H9 (cell line): ENCODE results near the gene PLD1. TPM values are rescaled to one million over a fixed set of nuclear protein-coding genes. Genes with fewer than 3 reads are reported as not detected.
"Not testable (repeated sequence)": the region's sequence is repeated elsewhere in the genome, so short reads cannot be mapped to it uniquely, and the experiment has no call there.

ENCODE experiments used
- DNase-seq: peaks from one replicate; pipeline ENCODE4 v3.0.0-alpha.2; 2017
- H2AFZ ChIP-seq: one replicate; pipeline ENCODE4 v1.6.1; 2013; ENCODE audit warnings: mild to moderate bottlenecking, low read length, control low read depth, moderate library complexity
- H2AK5ac ChIP-seq: 2 replicates; pipeline ENCODE4 v1.6.1; 2013; ENCODE audit warnings: low read length, control low read depth, mixed read lengths; ENCODE audit not compliant: insufficient read length
- H2BK120ac ChIP-seq: one replicate; pipeline ENCODE4 v1.6.1; 2013; ENCODE audit warnings: low read depth, mild to moderate bottlenecking, low read length, control low read depth, inconsistent platforms; ENCODE audit not compliant: poor library complexity, severe bottlenecking
- H2BK12ac ChIP-seq: 2 replicates; pipeline ENCODE4 v1.6.1; 2013; ENCODE audit warnings: low read length, control low read depth, mixed read lengths, low read depth; ENCODE audit not compliant: insufficient read length
- H2BK15ac ChIP-seq: 2 replicates; pipeline ENCODE4 v1.6.1; 2013; ENCODE audit warnings: low read depth, low read length, control low read depth
- H2BK20ac ChIP-seq: one replicate; pipeline ENCODE4 v1.6.1; 2013; ENCODE audit warnings: low read depth, mild to moderate bottlenecking, low read length, control low read depth, inconsistent platforms; ENCODE audit not compliant: poor library complexity, severe bottlenecking
- H2BK5ac ChIP-seq: 2 replicates; pipeline ENCODE4 v1.6.1; 2013; ENCODE audit warnings: low read length, control low read depth, mixed read lengths; ENCODE audit not compliant: insufficient read length
- H3K14ac ChIP-seq: 2 replicates; pipeline ENCODE4 v1.6.1; 2013; ENCODE audit warnings: low read length, control low read depth; ENCODE audit not compliant: insufficient read depth
- H3K18ac ChIP-seq: 2 replicates; pipeline ENCODE4 v1.6.1; 2013; ENCODE audit warnings: low read depth, mild to moderate bottlenecking, mixed read lengths, low read length, control low read depth; ENCODE audit not compliant: insufficient read length
- H3K23ac ChIP-seq: 2 replicates; pipeline ENCODE4 v1.6.1; 2013; ENCODE audit warnings: low read length, control low read depth, mixed read lengths, low read depth; ENCODE audit not compliant: insufficient read length
- H3K23me2 ChIP-seq: 2 replicates; pipeline ENCODE4 v1.6.1; 2013; ENCODE audit warnings: low read depth, mild to moderate bottlenecking, mixed read lengths, low read length, control low read depth; ENCODE audit not compliant: insufficient read length, poor library complexity, severe bottlenecking
- H3K27ac ChIP-seq: 2 replicates; pipeline ENCODE4 v1.5.1; 2013; ENCODE audit warnings: low read length, control low read depth, mixed read lengths, low read depth; ENCODE audit not compliant: insufficient read length
- H3K27me3 ChIP-seq: 2 replicates; pipeline ENCODE4 v1.6.1; 2013; ENCODE audit warnings: low read length, control low read depth, inconsistent platforms; ENCODE audit not compliant: insufficient read depth
- H3K4ac ChIP-seq: 2 replicates; pipeline ENCODE4 v1.6.1; 2013; ENCODE audit warnings: low read depth, mild to moderate bottlenecking, control low read depth, inconsistent platforms, low read length, moderate library complexity
- H3K4me1 ChIP-seq: 2 replicates; pipeline ENCODE4 v1.6.1; 2013; ENCODE audit warnings: low read length, control low read depth, inconsistent platforms; ENCODE audit not compliant: insufficient read depth
- H3K4me2 ChIP-seq: 2 replicates; pipeline ENCODE4 v1.6.1; 2013; ENCODE audit warnings: low read length, control low read depth, mixed read lengths; ENCODE audit not compliant: insufficient read length, insufficient read depth
- H3K56ac ChIP-seq: 2 replicates; pipeline ENCODE4 v1.6.1; 2013; ENCODE audit warnings: low read depth, mild to moderate bottlenecking, mixed read lengths, low read length, control low read depth; ENCODE audit not compliant: insufficient read length
- H3K79me1 ChIP-seq: 2 replicates; pipeline ENCODE4 v1.6.1; 2013; ENCODE audit warnings: low read depth, mild to moderate bottlenecking, moderate library complexity, low read length, control low read depth, inconsistent platforms; ENCODE audit not compliant: insufficient read depth, poor library complexity, severe bottlenecking
- H3K79me2 ChIP-seq: 2 replicates; pipeline ENCODE4 v1.6.1; 2013; ENCODE audit warnings: low read length, control low read depth, inconsistent platforms; ENCODE audit not compliant: insufficient read depth
- H3K9ac ChIP-seq: 2 replicates; pipeline ENCODE4 v1.6.1; 2013; ENCODE audit warnings: low read length, control low read depth, mixed read lengths; ENCODE audit not compliant: insufficient read length; ENCODE audit errors: extremely low read depth
- H3K9me3 ChIP-seq: one replicate; pipeline ENCODE4 v1.6.1; 2013; ENCODE audit warnings: low read depth, low read length, inconsistent platforms; ENCODE audit not compliant: control insufficient read depth
- H3T11ph ChIP-seq: one replicate; pipeline ENCODE4 v1.6.1; 2013; ENCODE audit warnings: mild to moderate bottlenecking, low read length, control low read depth, inconsistent platforms
- H4K20me1 ChIP-seq: one replicate; pipeline ENCODE4 v1.6.1; 2013; ENCODE audit not compliant: control insufficient read depth, insufficient read length, insufficient read depth
- H4K5ac ChIP-seq: 2 replicates; pipeline ENCODE4 v1.6.1; 2013; ENCODE audit warnings: low read depth, mild to moderate bottlenecking, mixed read lengths, low read length, control low read depth; ENCODE audit not compliant: insufficient read length
- H4K8ac ChIP-seq: replicated peaks from 2 replicates; pipeline ENCODE4 v1.6.1; 2013; ENCODE audit warnings: low read length, control low read depth, mixed read lengths, low read depth; ENCODE audit not compliant: insufficient read length
- H4K91ac ChIP-seq: 2 replicates; pipeline ENCODE4 v1.6.1; 2013; ENCODE audit warnings: low read depth, mild to moderate bottlenecking, moderate library complexity, mixed read lengths, low read length, control low read depth; ENCODE audit not compliant: insufficient read length
- H3K27ac Mint-ChIP-seq, 3 experiments: 2 replicates in 2 of 3; 3 replicates in 1 of 3; pipeline ENCODE4 v1.8.0; 2020 to 2021; ENCODE audit warnings: mixed read lengths in 3 of 3, mild to moderate bottlenecking in 1 of 3, moderate library complexity in 1 of 3
- H3K27me3 Mint-ChIP-seq: 2 replicates; pipeline ENCODE4 v1.8.0; 2021; ENCODE audit warnings: low read depth, mild to moderate bottlenecking, moderate library complexity, mixed read lengths
- H3K36me3 Mint-ChIP-seq, 3 experiments: 2 replicates in 2 of 3; 3 replicates in 1 of 3; pipeline ENCODE4 v1.8.0; 2020 to 2021; ENCODE audit warnings: low read depth in 3 of 3, mixed read lengths in 3 of 3; ENCODE audit not compliant: insufficient read depth in 1 of 3
- H3K4me1 Mint-ChIP-seq, 2 experiments: 2 replicates each; pipeline ENCODE4 v1.8.0; 2020; ENCODE audit warnings: mixed read lengths in 2 of 2
- H3K4me3 Mint-ChIP-seq, 2 experiments: 2 replicates in 1 of 2; 3 replicates in 1 of 2; pipeline ENCODE4 v1.8.0; 2020 to 2021; ENCODE audit warnings: mild to moderate bottlenecking in 2 of 2, mixed read lengths in 2 of 2, moderate library complexity in 1 of 2
- H3K9me3 Mint-ChIP-seq, 2 experiments: 2 replicates in 1 of 2; 3 replicates in 1 of 2; pipeline ENCODE4 v1.8.0; 2020; ENCODE audit warnings: mild to moderate bottlenecking in 2 of 2, mixed read lengths in 2 of 2, moderate library complexity in 1 of 2
- WGBS: extraction: QIAGEN DNeasy Blood & Tissue Kit; methylation state at CpG from one replicate; pipeline ENCODE4 v1.1.7; 2013; ENCODE audit warnings: missing lambda C conversion rate, low lambda C conversion rate, mixed read lengths; ENCODE audit not compliant: insufficient read length; ENCODE audit errors: extremely low coverage; 5-methylcytosine and 5-hydroxymethylcytosine counted together
- total RNA-seq: library from RNA; stranded (reverse); gene quantifications from 2 replicates; pipeline ENCODE4 v1.2.1, GENCODE V29; 2021
- TF ChIP-seq, protein P1 (sequence below): fragments of 200-600 bp; sonication (generic); conservative IDR thresholded peaks from 3 replicates; pipeline ENCODE4 v1.8.0; 2021; ENCODE audit warnings: antibody characterized with exemption, mild to moderate bottlenecking

The PLD1 gene
- total RNA-seq, 1 experiment from 2014 or later, result 1.8 TPM

DNA sequence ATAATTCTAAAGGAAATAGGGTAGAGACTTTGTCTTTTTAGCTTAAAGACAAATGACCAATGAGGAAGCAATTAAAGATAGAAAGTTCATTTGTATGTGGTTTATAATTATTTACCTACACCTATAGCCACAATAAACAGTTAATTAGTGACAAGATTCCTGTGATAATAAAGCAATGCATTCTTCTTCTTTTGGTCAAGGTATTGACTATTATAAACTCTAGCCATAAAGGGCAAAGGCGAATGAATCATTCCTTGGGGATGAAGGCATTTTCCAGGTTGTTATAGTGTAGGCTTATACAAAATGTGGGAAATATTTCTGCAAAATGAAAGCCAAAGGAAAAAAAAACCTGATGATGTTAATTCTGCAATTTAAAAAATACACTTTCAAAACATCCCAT, 115.4 kb downstream of the PLD1 start:
- Histone ChIP-seq H3K23ac (no peak overlapping the region), H3K18ac (no peak overlapping the region), H2BK5ac (no peak overlapping the region), H3K4ac (no peak overlapping the region), H2AK5ac (no peak overlapping the region), H3K56ac (no peak overlapping the region), H4K20me1 (no peaks in the 10 kb centered on the region), H3K27ac (no peak overlapping the region), H3K23me2 (no peaks in the 10 kb centered on the region), H2BK12ac (no peak overlapping the region), H3T11ph (no peak overlapping the region), H3K4me1 (no peaks in the 10 kb centered on the region), H2AFZ (no peak overlapping the region), H3K4me2 (no peak overlapping the region), H2BK20ac (no peak overlapping the region), H3K79me1 (no peaks in the 10 kb centered on the region), H3K9ac (no peak overlapping the region), H2BK120ac (no peak overlapping the region), H4K5ac (no peak overlapping the region), H3K27me3 (no peaks in the 10 kb centered on the region), H4K91ac (no peak overlapping the region), H3K9me3 (no peaks in the 10 kb centered on the region), H3K79me2 (no peaks in the 10 kb centered on the region), H4K8ac (no peak overlapping the region), H3K14ac (no peak overlapping the region), H2BK15ac (no peak overlapping the region)
- Mint-ChIP-seq H3K27me3 (no peaks in the 10 kb centered on the region), H3K4me3 (no peak overlapping the region), H3K36me3 (no peaks in the 10 kb centered on the region), H3K9me3 (no peaks in the 10 kb centered on the region), H3K27ac (no peak overlapping the region), H3K4me1 (no peaks in the 10 kb centered on the region)
- no peak for DNase-seq
- no CpG with 5 or more reads among the region's 1 CpG for WGBS
- TF ChIP-seq, protein P1, sequence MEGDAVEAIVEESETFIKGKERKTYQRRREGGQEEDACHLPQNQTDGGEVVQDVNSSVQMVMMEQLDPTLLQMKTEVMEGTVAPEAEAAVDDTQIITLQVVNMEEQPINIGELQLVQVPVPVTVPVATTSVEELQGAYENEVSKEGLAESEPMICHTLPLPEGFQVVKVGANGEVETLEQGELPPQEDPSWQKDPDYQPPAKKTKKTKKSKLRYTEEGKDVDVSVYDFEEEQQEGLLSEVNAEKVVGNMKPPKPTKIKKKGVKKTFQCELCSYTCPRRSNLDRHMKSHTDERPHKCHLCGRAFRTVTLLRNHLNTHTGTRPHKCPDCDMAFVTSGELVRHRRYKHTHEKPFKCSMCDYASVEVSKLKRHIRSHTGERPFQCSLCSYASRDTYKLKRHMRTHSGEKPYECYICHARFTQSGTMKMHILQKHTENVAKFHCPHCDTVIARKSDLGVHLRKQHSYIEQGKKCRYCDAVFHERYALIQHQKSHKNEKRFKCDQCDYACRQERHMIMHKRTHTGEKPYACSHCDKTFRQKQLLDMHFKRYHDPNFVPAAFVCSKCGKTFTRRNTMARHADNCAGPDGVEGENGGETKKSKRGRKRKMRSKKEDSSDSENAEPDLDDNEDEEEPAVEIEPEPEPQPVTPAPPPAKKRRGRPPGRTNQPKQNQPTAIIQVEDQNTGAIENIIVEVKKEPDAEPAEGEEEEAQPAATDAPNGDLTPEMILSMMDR, result no peak

DNA sequence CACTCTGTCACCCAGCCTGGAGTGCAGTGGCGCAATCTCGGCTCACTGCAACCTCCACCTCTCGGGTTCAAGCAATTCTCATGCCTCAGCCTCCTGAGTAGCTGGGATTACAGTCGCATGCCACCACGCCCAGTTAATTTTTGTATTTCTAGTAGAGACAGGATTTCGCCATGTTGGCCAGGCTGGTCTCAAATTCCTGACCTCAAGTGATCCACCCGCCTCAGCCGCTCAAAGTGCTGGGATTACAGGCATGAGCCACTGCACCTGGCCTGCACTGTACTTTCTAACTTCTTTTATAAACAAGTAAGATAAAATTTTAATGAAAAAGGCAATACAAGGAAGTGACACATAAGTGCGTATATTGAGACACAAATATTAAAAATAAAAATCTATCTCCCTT, 117.7 kb downstream of the PLD1 start:
- not testable (repeated sequence) for H3K27ac ChIP-seq, H3K23ac ChIP-seq, H3K79me1 ChIP-seq, H2BK5ac ChIP-seq, H3K18ac ChIP-seq, H3K79me2 ChIP-seq, H4K20me1 ChIP-seq, H3K4me1 ChIP-seq, H3K9ac ChIP-seq, H3K36me3 Mint-ChIP-seq, H3K4ac ChIP-seq, H3K14ac ChIP-seq, H3K27me3 Mint-ChIP-seq, H2BK15ac ChIP-seq, H2BK20ac ChIP-seq, H4K5ac ChIP-seq, H2BK12ac ChIP-seq, H3K4me1 Mint-ChIP-seq, H4K8ac ChIP-seq, H4K91ac ChIP-seq, H3K9me3 ChIP-seq, DNase-seq, H2AFZ ChIP-seq, H2AK5ac ChIP-seq, H3K27ac Mint-ChIP-seq, H3K9me3 Mint-ChIP-seq, H3K4me2 ChIP-seq, H3T11ph ChIP-seq, H2BK120ac ChIP-seq, H3K27me3 ChIP-seq, H3K4me3 Mint-ChIP-seq, H3K23me2 ChIP-seq, H3K56ac ChIP-seq
- no CpG with 5 or more reads among the region's 9 CpGs for WGBS
